BE2C (cell line): ENCODE data around the gene CABLES1.
A peak's percentile ranks its signal among the peaks of the same experiment; 100 is the strongest.

Source experiments
- DNase-seq: peaks from one replicate; pipeline ENCODE4 v3.0.0-alpha.2; 2020
- H3K27me3 ChIP-seq: fragments of 250-450 bp; sonication (Bioruptor Pico); 2 replicates; pipeline ENCODE4 v1.5.1; 2020; ENCODE audit warnings: mild to moderate bottlenecking
- H3K36me3 ChIP-seq: fragments of 250-450 bp; sonication (Bioruptor Pico); 2 replicates; pipeline ENCODE4 v1.5.1; 2020; ENCODE audit warnings: mild to moderate bottlenecking
- H3K4me1 ChIP-seq: fragments of 250-450 bp; sonication (Bioruptor Pico); 2 replicates; pipeline ENCODE4 v1.5.1; 2020
- H3K4me3 ChIP-seq: 2 replicates; pipeline ENCODE4 v1.5.1; 2011; ENCODE audit warnings: low read depth, low read length
- H3K9me3 ChIP-seq: fragments of 250-450 bp; sonication (Bioruptor Pico); 2 replicates; pipeline ENCODE4 v1.5.1; 2020
- CTCF ChIP-seq: IDR thresholded peaks from 2 replicates; pipeline ENCODE4 v1.5.1; 2012; ENCODE audit warnings: mild to moderate bottlenecking, low read depth, low read length

CABLES1 gene

GRCh38 chr18:23131693-23132319, 3.5 kb upstream of the CABLES1 start:
- no peaks in the 10 kb centered on the region for H3K4me1 ChIP-seq
- no peak overlapping the region for H3K4me3 ChIP-seq
- peak; percentile 57 for DNase-seq
- peak; percentile 65 for TF ChIP-seq CTCF
- H3K36me3 ChIP-seq: no peaks in the 10 kb centered on the region
- H3K9me3 ChIP-seq: no peaks in the 10 kb centered on the region
- H3K27me3 ChIP-seq: 0 out of 2 replicates have a peak, but pooled peaks cover 6% of the 10 kb centered on the region

GRCh38 chr18:23133860-23134779, 1.2 kb upstream of the CABLES1 start:
- Histone ChIP-seq H3K9me3 (no peaks in the 10 kb centered on the region), H3K36me3 (no peaks in the 10 kb centered on the region), H3K4me1 (peaks cover 10% of the 10 kb centered on the region), H3K27me3 (0 out of 2 replicates have a peak, but pooled peaks cover 6% of the 10 kb centered on the region), H3K4me3 (peak overlapping the region; percentile 68)
- DNase-seq: peak; percentile 25
- TF ChIP-seq CTCF: no peak

GRCh38 chr18:23135550-23136325, 453 bp downstream of the CABLES1 start:
- no peaks in the 10 kb centered on the region for H3K9me3 ChIP-seq
- DNase-seq: peak; percentile 24
- H3K4me3 ChIP-seq: peak overlapping the region; percentile 69
- no peak for TF ChIP-seq CTCF
- H3K36me3 ChIP-seq: no peaks in the 10 kb centered on the region
- H3K4me1 ChIP-seq: peaks cover 10% of the 10 kb centered on the region
- 0 out of 2 replicates have a peak, but pooled peaks cover 6% of the 10 kb centered on the region for H3K27me3 ChIP-seq

- Histone ChIP-seq H3K27me3 (0 out of 2 replicates have a peak, but pooled peaks cover 6% of the 10 kb centered on the region), H3K9me3 (no peaks in the 10 kb centered on the region), H3K4me1 (peaks cover 17% of the 10 kb centered on the region), H3K4me3 (peak overlapping the region; percentile 69), H3K36me3 (no peaks in the 10 kb centered on the region)
- no peak for TF ChIP-seq CTCF
- no peak for DNase-seq
Measured at GRCh38 chr18:23136326-23137096, 1.2 kb downstream of the CABLES1 start.

GRCh38 chr18:23137097-23137635, 1.9 kb downstream of the CABLES1 start:
- Histone ChIP-seq H3K36me3 (no peaks in the 10 kb centered on the region), H3K4me3 (peak overlapping the region; percentile 69), H3K9me3 (no peaks in the 10 kb centered on the region), H3K4me1 (peaks cover 21% of the 10 kb centered on the region), H3K27me3 (0 out of 2 replicates have a peak, but pooled peaks cover 6% of the 10 kb centered on the region)
- no peak for TF ChIP-seq CTCF
- no peak for DNase-seq
